ENCODE data around the gene GAA. TPM values are rescaled to one million over a fixed set of nuclear protein-coding genes. Genes with fewer than 3 reads are reported as not detected.

GAA gene
- total and polyA plus RNA-seq, 5 donors = 36.3 to 51.3 (median 44.8) TPM

- ATAC-seq (no peak), DNase-seq (no peak)
- 72% methylated on average over 32 of the region's 32 CpGs for WGBS
- Histone ChIP-seq H3K9me3 (ENCODE audit: control insufficient read depth, low read length) (no peaks in the 10 kb centered on the region), H3K27me3 (ENCODE audit: control insufficient read depth, insufficient read depth) (no peaks in the 10 kb centered on the region), H3K27ac (ENCODE audit: low read length) (no peak overlapping the region), H3K4me1 (ENCODE audit: control insufficient read depth, insufficient read depth, low read length) (peaks cover 11% of the 10 kb centered on the region), H3K4me3 (ENCODE audit: low read length) (no peak overlapping the region)
- intact Hi-C loops (cut with DNase I) = no loop called here
Measured at GRCh38 chr17:80065478-80066170, 35.8 kb upstream of the GAA start.

GRCh38 chr17:80067393-80067986, 33.9 kb upstream of the GAA start:
- 93% methylated on average over 31 of the region's 31 CpGs for WGBS
- ATAC-seq (no peak), DNase-seq (no peak)
- Histone ChIP-seq H3K27me3 (ENCODE audit: control insufficient read depth, insufficient read depth) (no peaks in the 10 kb centered on the region), H3K9me3 (ENCODE audit: control insufficient read depth, low read length) (no peaks in the 10 kb centered on the region), H3K4me1 (ENCODE audit: control insufficient read depth, insufficient read depth, low read length) (peaks cover 13% of the 10 kb centered on the region), H3K4me3 (ENCODE audit: low read length) (no peak overlapping the region), H3K27ac (ENCODE audit: low read length) (no peak overlapping the region)
- intact Hi-C loops (cut with DNase I) = no loop called here

- intact Hi-C loops (cut with DNase I) = no loop called here
- H3K4me1 ChIP-seq (ENCODE audit: control insufficient read depth, insufficient read depth, low read length) = peaks cover 13% of the 10 kb centered on the region
- DNase-seq = peak; percentile 28 to 82 (median 52)
- peak overlapping the region; percentile 82 for H3K27ac ChIP-seq (ENCODE audit: low read length)
- peak; percentile 47 to 68 for ATAC-seq
- H3K4me3 ChIP-seq (ENCODE audit: low read length) = no peak overlapping the region
- no peaks in the 10 kb centered on the region for H3K27me3 ChIP-seq (ENCODE audit: control insufficient read depth, insufficient read depth)
- WGBS = 52% methylated on average over 23 of the region's 23 CpGs
- H3K9me3 ChIP-seq (ENCODE audit: control insufficient read depth, low read length) = no peaks in the 10 kb centered on the region
Measured at GRCh38 chr17:80068301-80069222, 32.8 kb upstream of the GAA start.

GRCh38 chr17:80070375-80071115, 30.8 kb upstream of the GAA start:
- no peaks in the 10 kb centered on the region for H3K27me3 ChIP-seq (ENCODE audit: control insufficient read depth, insufficient read depth)
- WGBS = 57% methylated on average over 15 of the region's 15 CpGs
- peak; percentile 46 to 53 for ATAC-seq
- peak in 1 of 3 donors; percentile 61 for DNase-seq
- no peaks in the 10 kb centered on the region for H3K9me3 ChIP-seq (ENCODE audit: control insufficient read depth, low read length)
- peaks cover 13% of the 10 kb centered on the region for H3K4me1 ChIP-seq (ENCODE audit: control insufficient read depth, insufficient read depth, low read length)
- intact Hi-C loops (cut with DNase I) = no loop called here
- H3K4me3 ChIP-seq (ENCODE audit: low read length) = peak overlapping the region; percentile 34
- peak overlapping the region; percentile 91 for H3K27ac ChIP-seq (ENCODE audit: low read length)

GRCh38 chr17:80071116-80071841, 30.1 kb upstream of the GAA start:
- H3K27ac ChIP-seq (ENCODE audit: low read length) = peak overlapping the region; percentile 91

GRCh38 chr17:80072410-80072809, 29.0 kb upstream of the GAA start:
- Histone ChIP-seq H3K4me1 (ENCODE audit: control insufficient read depth, insufficient read depth, low read length) (peaks cover 13% of the 10 kb centered on the region), H3K4me3 (ENCODE audit: low read length) (no peak overlapping the region), H3K9me3 (ENCODE audit: control insufficient read depth, low read length) (no peaks in the 10 kb centered on the region), H3K27ac (ENCODE audit: low read length) (no peak overlapping the region), H3K27me3 (ENCODE audit: control insufficient read depth, insufficient read depth) (no peaks in the 10 kb centered on the region)
- ATAC-seq (no peak), DNase-seq (peak in 1 of 3 donors; percentile 12)
- intact Hi-C loops (cut with DNase I) = no loop called here
- 96% methylated on average over 6 of the region's 6 CpGs for WGBS

More at GRCh38 chr17:80071116-80071841, 30.1 kb upstream of the GAA start:
- peak; percentile 75 to 90 (median 87) for DNase-seq
- ATAC-seq = peak; percentile 75 to 79
- WGBS = 11% methylated on average over 20 of the region's 20 CpGs
- Histone ChIP-seq H3K27me3 (ENCODE audit: control insufficient read depth, insufficient read depth) (no peaks in the 10 kb centered on the region), H3K9me3 (ENCODE audit: control insufficient read depth, low read length) (no peaks in the 10 kb centered on the region), H3K4me1 (ENCODE audit: control insufficient read depth, insufficient read depth, low read length) (peaks cover 13% of the 10 kb centered on the region), H3K4me3 (ENCODE audit: low read length) (peak overlapping the region; percentile 34)
- intact Hi-C loops (cut with DNase I) = no loop called here

GRCh38 chr17:80080081-80080480, 21.3 kb upstream of the GAA start:
- DNase-seq (no peak), ATAC-seq (no peak)
- Histone ChIP-seq H3K4me1 (ENCODE audit: control insufficient read depth, insufficient read depth, low read length) (no peaks in the 10 kb centered on the region), H3K27ac (ENCODE audit: low read length) (no peak overlapping the region), H3K9me3 (ENCODE audit: control insufficient read depth, low read length) (no peaks in the 10 kb centered on the region), H3K4me3 (ENCODE audit: low read length) (no peak overlapping the region), H3K27me3 (ENCODE audit: control insufficient read depth, insufficient read depth) (no peaks in the 10 kb centered on the region)
- intact Hi-C loops (cut with DNase I) = loop anchor here in 1 of 4 donors (5.0 kb wide), 1 partner anchor 73 kb away; no protein-coding TSS in a partner anchor
- WGBS = 82% methylated on average over 6 of the region's 6 CpGs

- whole genome bisulfite sequencing = 91% methylated on average over 14 of the region's 14 CpGs
- ATAC-seq = no peak
Measured at GRCh38 chr17:80081596-80081995, 19.8 kb upstream of the GAA start.

GRCh38 chr17:80082403-80083135, 18.8 kb upstream of the GAA start:
- Histone ChIP-seq H3K27ac (ENCODE audit: low read length) (no peak overlapping the region), H3K27me3 (ENCODE audit: control insufficient read depth, insufficient read depth) (no peaks in the 10 kb centered on the region), H3K4me1 (ENCODE audit: control insufficient read depth, insufficient read depth, low read length) (no peaks in the 10 kb centered on the region), H3K9me3 (ENCODE audit: control insufficient read depth, low read length) (no peaks in the 10 kb centered on the region), H3K4me3 (ENCODE audit: low read length) (no peak overlapping the region)
- intact Hi-C loops (cut with DNase I) = loop anchor here in 1 of 4 donors (5.0 kb wide), 1 partner anchor 75 kb away; no protein-coding TSS in a partner anchor
- ATAC-seq = peak; percentile 42 to 72
- peak; percentile 58 to 75 (median 73) for DNase-seq
- 31% methylated on average over 20 of the region's 20 CpGs for WGBS

More at GRCh38 chr17:80081596-80081995, 19.8 kb upstream of the GAA start:
- Histone ChIP-seq H3K4me3 (ENCODE audit: low read length) (no peak overlapping the region), H3K27ac (ENCODE audit: low read length) (no peak overlapping the region), H3K4me1 (ENCODE audit: control insufficient read depth, insufficient read depth, low read length) (no peaks in the 10 kb centered on the region), H3K27me3 (ENCODE audit: control insufficient read depth, insufficient read depth) (no peaks in the 10 kb centered on the region), H3K9me3 (ENCODE audit: control insufficient read depth, low read length) (no peaks in the 10 kb centered on the region)
- intact Hi-C loops (cut with DNase I) = loop anchor here in 1 of 4 donors (5.0 kb wide), 1 partner anchor 74 kb away; no protein-coding TSS in a partner anchor
- peak in 1 of 3 donors; percentile 48 for DNase-seq

Data from right cardiac atrium (tissue), 5 donors.